Activated B cell treated with CpG ODN at 0.5 μM for 24 hours (primary cell): ENCODE results near the gene NEBL. TPM values are rescaled to one million over a fixed set of nuclear protein-coding genes. Genes with fewer than 3 reads are reported as not detected.

Experiments used
- ATAC-seq: fragments of 200-7000 bp; cut with Tn5 transposase; one replicate; pipeline ENCODE4 v1.10.0; 2021; ENCODE audit warnings: low read depth, mild to moderate bottlenecking, moderate library complexity
- CTCF ChIA-PET: fragments of 350-600 bp; sonication (Branson Sonifier 250); formaldehyde crosslinking; loops from one replicate; lab custom pipeline; 2021; ENCODE audit warnings: antibody characterized with exemption; lab: Charles Lee
- POLR2A ChIA-PET: fragments of 350-600 bp; sonication (Branson Sonifier 250); formaldehyde crosslinking; loops from one replicate; lab custom pipeline; 2021; ENCODE audit warnings: antibody characterized with exemption; lab: Charles Lee
- DNase-seq: peaks from one replicate; pipeline ENCODE4 v3.0.0; 2022
- H3K27ac Mint-ChIP-seq: one replicate; pipeline ENCODE4 v1.8.0; 2020; ENCODE audit warnings: mixed read lengths
- H3K27me3 Mint-ChIP-seq: one replicate; pipeline ENCODE4 v1.8.0; 2021; ENCODE audit warnings: mixed read lengths
- H3K36me3 Mint-ChIP-seq: one replicate; pipeline ENCODE4 v1.8.0; 2021; ENCODE audit warnings: low read depth, mixed read lengths
- H3K4me1 Mint-ChIP-seq: one replicate; pipeline ENCODE4 v1.8.0; 2021; ENCODE audit warnings: mixed read lengths
- H3K4me3 Mint-ChIP-seq: one replicate; pipeline ENCODE4 v1.8.0; 2020; ENCODE audit warnings: mild to moderate bottlenecking, mixed read lengths
- H3K9me3 Mint-ChIP-seq: one replicate; pipeline ENCODE4 v1.8.0; 2020; ENCODE audit warnings: mixed read lengths
- intact Hi-C: fragments of 100-400 bp; cut with micrococcal nuclease; formaldehyde crosslinking; loops from one replicate; pipeline ENCODE4 v1.15.1; 2024
- total RNA-seq: library from RNA; stranded (reverse); gene quantifications from 2 replicates; pipeline ENCODE4 v1.2.3, GENCODE V29; 2022
- TF ChIP-seq, protein P1 (sequence below): fragments of 200-600 bp; IDR thresholded peaks from one replicate; pipeline ENCODE4 v1.8.0; 2022; ENCODE audit warnings: antibody characterized with exemption, mild to moderate bottlenecking

Gene NEBL
- total RNA-seq, 1 donor from 2014 or later, result not detected

DNA sequence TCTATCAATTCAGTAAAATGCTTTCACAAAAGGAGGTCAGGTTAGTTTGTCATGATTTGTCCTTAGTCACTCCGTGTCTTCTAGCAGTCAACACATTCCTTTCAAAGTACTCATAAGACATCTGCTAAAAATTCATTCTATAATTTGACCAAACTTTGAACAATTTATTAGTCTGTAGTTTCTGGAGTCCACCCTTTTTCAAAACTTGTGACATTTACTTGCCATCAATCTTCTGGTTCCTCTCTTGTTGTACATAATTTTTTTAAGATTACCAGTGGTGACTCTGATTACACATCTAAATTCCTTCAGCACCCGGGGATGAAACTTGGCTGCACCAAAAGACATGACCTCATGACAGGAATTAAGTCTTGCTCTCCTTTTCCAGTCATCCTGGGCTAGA, 130.1 kb downstream of the NEBL start:
- CTCF ChIA-PET, result no interaction called here
- H3K36me3 Mint-ChIP-seq, result no peaks in the 10 kb centered on the region
- TF ChIP-seq, protein P1, sequence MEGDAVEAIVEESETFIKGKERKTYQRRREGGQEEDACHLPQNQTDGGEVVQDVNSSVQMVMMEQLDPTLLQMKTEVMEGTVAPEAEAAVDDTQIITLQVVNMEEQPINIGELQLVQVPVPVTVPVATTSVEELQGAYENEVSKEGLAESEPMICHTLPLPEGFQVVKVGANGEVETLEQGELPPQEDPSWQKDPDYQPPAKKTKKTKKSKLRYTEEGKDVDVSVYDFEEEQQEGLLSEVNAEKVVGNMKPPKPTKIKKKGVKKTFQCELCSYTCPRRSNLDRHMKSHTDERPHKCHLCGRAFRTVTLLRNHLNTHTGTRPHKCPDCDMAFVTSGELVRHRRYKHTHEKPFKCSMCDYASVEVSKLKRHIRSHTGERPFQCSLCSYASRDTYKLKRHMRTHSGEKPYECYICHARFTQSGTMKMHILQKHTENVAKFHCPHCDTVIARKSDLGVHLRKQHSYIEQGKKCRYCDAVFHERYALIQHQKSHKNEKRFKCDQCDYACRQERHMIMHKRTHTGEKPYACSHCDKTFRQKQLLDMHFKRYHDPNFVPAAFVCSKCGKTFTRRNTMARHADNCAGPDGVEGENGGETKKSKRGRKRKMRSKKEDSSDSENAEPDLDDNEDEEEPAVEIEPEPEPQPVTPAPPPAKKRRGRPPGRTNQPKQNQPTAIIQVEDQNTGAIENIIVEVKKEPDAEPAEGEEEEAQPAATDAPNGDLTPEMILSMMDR, result no peak
- no peak overlapping the region for H3K4me3 Mint-ChIP-seq
- H3K27ac Mint-ChIP-seq, result no peak overlapping the region
- no peaks in the 10 kb centered on the region for H3K9me3 Mint-ChIP-seq
- DNase-seq, result no peak
- no peak for ATAC-seq
- POLR2A ChIA-PET, result no interaction called here
- H3K4me1 Mint-ChIP-seq, result no peaks in the 10 kb centered on the region
- no peaks in the 10 kb centered on the region for H3K27me3 Mint-ChIP-seq
- intact Hi-C loops, result no loop called here

GRCh38 chr10:20765066-20765465, 132.0 kb downstream of the NEBL start:
- Mint-ChIP-seq H3K4me3 (no peak overlapping the region), H3K27me3 (no peaks in the 10 kb centered on the region), H3K4me1 (no peaks in the 10 kb centered on the region), H3K36me3 (no peaks in the 10 kb centered on the region), H3K9me3 (no peaks in the 10 kb centered on the region), H3K27ac (no peak overlapping the region)
- TF ChIP-seq, protein P1, result no peak
- POLR2A ChIA-PET, result no interaction called here
- no peak for ATAC-seq
- CTCF ChIA-PET, result no interaction called here
- DNase-seq, result no peak
- intact Hi-C loops, result no loop called here

DNA sequence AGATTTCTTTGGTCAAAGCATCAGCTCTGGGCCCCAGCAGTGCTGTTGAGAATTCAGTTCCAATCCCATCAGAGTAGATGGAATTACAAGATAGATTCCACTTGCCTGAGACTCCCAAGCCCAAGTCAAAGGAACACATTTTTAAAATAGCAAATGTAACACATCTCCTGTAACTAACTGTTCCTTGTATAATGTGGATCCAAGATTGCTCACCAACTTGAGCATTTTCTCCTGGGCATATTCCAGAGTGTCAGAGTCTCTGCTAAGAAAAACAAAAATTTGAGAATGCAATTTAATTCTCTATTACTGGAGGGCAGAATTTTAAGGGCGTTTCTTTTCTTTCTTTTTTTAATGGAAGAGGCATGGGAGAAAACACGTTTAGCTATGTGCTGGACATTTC, 136.7 kb downstream of the NEBL start:
- DNase-seq (no peak), ATAC-seq (no peak)
- POLR2A ChIA-PET, result no interaction called here
- no peaks in the 10 kb centered on the region for H3K27me3 Mint-ChIP-seq
- H3K4me1 Mint-ChIP-seq, result no peaks in the 10 kb centered on the region
- TF ChIP-seq, protein P1, result no peak
- peaks cover 8% of the 10 kb centered on the region for H3K9me3 Mint-ChIP-seq
- no peak overlapping the region for H3K27ac Mint-ChIP-seq
- no peak overlapping the region for H3K4me3 Mint-ChIP-seq
- H3K36me3 Mint-ChIP-seq, result no peaks in the 10 kb centered on the region
- CTCF ChIA-PET, result no interaction called here
- intact Hi-C loops, result no loop called here

DNA sequence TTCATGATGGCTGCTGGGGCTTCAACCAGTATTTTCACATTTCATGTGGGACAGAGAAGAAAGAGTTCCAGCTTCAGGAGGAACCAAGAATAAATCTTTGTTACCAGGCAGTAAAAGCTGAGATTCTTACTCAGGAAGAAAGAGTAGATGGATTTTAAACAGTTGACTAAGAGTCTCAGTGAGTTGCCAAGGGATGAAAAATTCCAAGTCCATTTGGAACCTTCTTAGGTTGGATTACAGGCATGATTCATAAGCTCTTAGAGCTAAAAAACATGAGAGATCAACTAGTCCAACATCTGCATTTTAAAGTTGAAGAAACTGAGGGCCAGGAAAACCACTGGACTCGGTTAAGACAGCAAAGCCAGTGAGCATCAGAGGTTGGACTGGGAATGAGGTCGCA, 148.6 kb downstream of the NEBL start:
- CTCF ChIA-PET, result no interaction called here
- POLR2A ChIA-PET, result interaction anchor here (0.6 kb wide), 1 partner anchor 838 kb away, joined by 13 read pairs; no protein-coding TSS in a partner anchor
- ATAC-seq, result no peak
- TF ChIP-seq, protein P1, result no peak
- Mint-ChIP-seq H3K36me3 (no peaks in the 10 kb centered on the region), H3K9me3 (peaks cover 13% of the 10 kb centered on the region), H3K27me3 (no peaks in the 10 kb centered on the region), H3K4me1 (no peaks in the 10 kb centered on the region), H3K27ac (no peak overlapping the region), H3K4me3 (no peak overlapping the region)
- DNase-seq, result no peak
- intact Hi-C loops, result no loop called here

- intact Hi-C loops, result no loop called here
- DNase-seq, result no peak
- H3K27me3 Mint-ChIP-seq, result no peaks in the 10 kb centered on the region
- ATAC-seq, result no peak
- CTCF ChIA-PET, result no interaction called here
- no peaks in the 10 kb centered on the region for H3K36me3 Mint-ChIP-seq
- POLR2A ChIA-PET, result no interaction called here
- H3K4me3 Mint-ChIP-seq, result no peak overlapping the region
- H3K4me1 Mint-ChIP-seq, result no peaks in the 10 kb centered on the region
- peaks cover 13% of the 10 kb centered on the region for H3K9me3 Mint-ChIP-seq
- TF ChIP-seq, protein P1, result no peak
- H3K27ac Mint-ChIP-seq, result no peak overlapping the region
Observed at GRCh38 chr10:20747782-20748181, 149.3 kb downstream of the NEBL start.
